HCT116 (cell line): ENCODE data around the gene FILIP1. TPM values are rescaled to one million over a fixed set of nuclear protein-coding genes. Genes with fewer than 3 reads are reported as not detected.

Source experiments
- ATAC-seq: fragments of 200-7000 bp; cut with Tn5 transposase; 2 replicates; pipeline ENCODE4 v1.9.1; 2020; ENCODE audit warnings: mild to moderate bottlenecking, moderate library complexity
- BruUV-seq: library from RNA; stranded (reverse); fragments of 400-500 nt; replicated peaks from 2 replicates; lab custom pipeline; 2021; lab: Mats Ljungman, UMichigan
- CTCF ChIA-PET: fragments of 300-600 bp; sonication (Branson Sonifier 250); formaldehyde crosslinking; loops from one replicate; lab custom pipeline; 2021; ENCODE audit warnings: antibody characterized with exemption; lab: Charles Lee
- POLR2A ChIA-PET: fragments of 300-600, 350-600 bp; sonication (Branson Sonifier 250); formaldehyde crosslinking; loops from one replicate; lab custom pipeline; 2021; ENCODE audit warnings: antibody characterized with exemption; lab: Charles Lee
- RAD21 ChIA-PET, 2 experiments: fragments of 300-600 bp; sonication (Branson Sonifier 250); formaldehyde crosslinking; loops; one replicate each; lab custom pipeline; 2023; ENCODE audit warnings: low total read pairs in 2 of 2; ENCODE audit not compliant: uncharacterized antibody in 2 of 2, unreplicated experiment in 2 of 2, low non-redundant PET in 1 of 2; lab: Charles Lee
- DNase-seq: peaks from one replicate; pipeline ENCODE4 v3.0.0-alpha.2; 2010; ENCODE audit warnings: low read depth, low spot score
- H2AFZ ChIP-seq: fragments of 200-600 bp; shearing (Covaris generic), sonication (generic); 2 replicates; pipeline ENCODE4 v1.6.1; 2017; ENCODE audit warnings: low read depth, mixed run types, mixed read lengths, antibody characterized with exemption, low read length; ENCODE audit not compliant: poor library complexity, severe bottlenecking
- H3K27ac ChIP-seq: 2 replicates; pipeline ENCODE4 v1.5.1; 2012; ENCODE audit warnings: low read depth, low read length
- H3K27me3 ChIP-seq: fragments of 200-600 bp; sonication (generic); 2 replicates; pipeline ENCODE4 v1.6.1; 2016; ENCODE audit warnings: mixed run types, low read length, mixed read lengths; ENCODE audit not compliant: insufficient read depth
- H3K36me3 ChIP-seq, 2 experiments: fragments of 200-500 bp in 1 of 2; fragments of 200-600 bp in 1 of 2; sonication (Bioruptor generic) in 1 of 2; sonication (generic) in 1 of 2; 2 replicates each; pipeline versions ENCODE4 v1.5.1 to v1.6.1; 2014 to 2016; ENCODE audit warnings: low read length in 2 of 2, inconsistent platforms in 1 of 2, mixed read lengths in 1 of 2, mixed run types in 1 of 2; ENCODE audit not compliant: insufficient read depth in 2 of 2, control insufficient read depth in 1 of 2
- H3K4me1 ChIP-seq, 2 experiments: fragments of 200-600 bp in 1 of 2; sonication (generic) in 1 of 2; 2 replicates each; pipeline versions ENCODE4 v1.5.1 to v1.6.1; 2012 to 2017; ENCODE audit warnings: low read length in 2 of 2, inconsistent platforms in 1 of 2, mild to moderate bottlenecking in 1 of 2, mixed read lengths in 1 of 2, mixed run types in 1 of 2, moderate library complexity in 1 of 2; ENCODE audit not compliant: insufficient read depth in 2 of 2, control insufficient read depth in 1 of 2
- H3K4me2 ChIP-seq: fragments of 200-600 bp; sonication (generic); 2 replicates; pipeline ENCODE4 v1.6.1; 2017; ENCODE audit warnings: mixed run types, low read length, mixed read lengths
- H3K4me3 ChIP-seq, 2 experiments: fragments of 200-600 bp in 1 of 2; sonication (generic) in 1 of 2; replicated peaks in 1 of 2; 2 replicates each; pipeline ENCODE4 v1.5.1; 2011 to 2016; ENCODE audit warnings: low read length in 2 of 2, control low read depth in 1 of 2, low read depth in 1 of 2, mild to moderate bottlenecking in 1 of 2, mixed read lengths in 1 of 2, mixed run types in 1 of 2
- H3K79me2 ChIP-seq: fragments of 200-600 bp; sonication (generic); 2 replicates; pipeline ENCODE4 v1.6.1; 2017; ENCODE audit warnings: mild to moderate bottlenecking, mixed run types, low read length, moderate library complexity, mixed read lengths; ENCODE audit not compliant: insufficient read depth
- H3K9ac ChIP-seq: fragments of 200-600 bp; sonication (generic); 2 replicates; pipeline ENCODE4 v1.6.1; 2016; ENCODE audit warnings: low read length, mixed read lengths
- H3K9me2 ChIP-seq: fragments of 200-600 bp; sonication (generic), shearing (Covaris generic); 2 replicates; pipeline ENCODE4 v1.6.1; 2017; ENCODE audit warnings: mixed run types, mild to moderate bottlenecking, moderate library complexity; ENCODE audit not compliant: insufficient read depth
- H3K9me3 ChIP-seq, 2 experiments: fragments of 200-500 bp in 1 of 2; fragments of 200-600 bp in 1 of 2; sonication (Bioruptor generic) in 1 of 2; sonication (generic) in 1 of 2; 2 replicates each; pipeline ENCODE4 v1.6.1; 2014 to 2017; ENCODE audit warnings: low read length in 2 of 2, mixed read lengths in 2 of 2, inconsistent platforms in 1 of 2, low read depth in 1 of 2, mild to moderate bottlenecking in 1 of 2, mixed run types in 1 of 2, moderate library complexity in 1 of 2; ENCODE audit not compliant: control insufficient read depth in 1 of 2, insufficient read depth in 1 of 2
- H4K20me1 ChIP-seq: fragments of 200-600 bp; sonication (generic), shearing (Covaris generic); 2 replicates; pipeline ENCODE4 v1.6.1; 2017; ENCODE audit warnings: mixed run types, mild to moderate bottlenecking, moderate library complexity; ENCODE audit not compliant: insufficient read depth
- CEBPB ChIP-seq: IDR thresholded peaks from 2 replicates; pipeline ENCODE4 v1.6.1; 2012; ENCODE audit warnings: low read depth
- EGR1 ChIP-seq: IDR thresholded peaks from 2 replicates; pipeline ENCODE4 v1.6.1; 2012; ENCODE audit warnings: low read depth
- EZH2 ChIP-seq: fragments of 200-600 bp; sonication (generic); IDR thresholded peaks from 2 replicates; pipeline ENCODE4 v1.6.1; 2017; ENCODE audit warnings: antibody characterized with exemption, mixed run types
- EZH2phosphoT487 ChIP-seq: fragments of 200-600 bp; IDR thresholded peaks from 2 replicates; pipeline ENCODE4 v1.6.1; 2018; ENCODE audit warnings: antibody characterized with exemption, borderline replicate concordance
- JUND ChIP-seq: IDR thresholded peaks from 2 replicates; pipeline ENCODE4 v1.6.1; 2012
- POLR2AphosphoS5 ChIP-seq: IDR thresholded peaks from 2 replicates; pipeline ENCODE4 v1.6.1; 2011; ENCODE audit warnings: mild to moderate bottlenecking, low read depth, low read length, moderate library complexity
- SP1 ChIP-seq: IDR thresholded peaks from 2 replicates; pipeline ENCODE4 v1.6.1; 2012; ENCODE audit warnings: low read depth
- YY1 ChIP-seq: IDR thresholded peaks from 2 replicates; pipeline ENCODE4 v1.6.1; 2011; ENCODE audit warnings: low read length, low read depth, moderate library complexity, mild to moderate bottlenecking; ENCODE audit not compliant: insufficient replicate concordance; ENCODE audit errors: extremely low read depth
- intact Hi-C: fragments of 100-400 bp; cut with micrococcal nuclease; formaldehyde crosslinking; loops from 2 replicates; pipeline ENCODE4 v1.10.0; 2022
- total RNA-seq: library from RNA; stranded (reverse); gene quantifications from one replicate; pipeline ENCODE4 v1.2.1, GENCODE V29; 2021; ENCODE audit not compliant: unreplicated experiment
- TF ChIP-seq, protein P1 (sequence below): IDR thresholded peaks from 2 replicates; pipeline ENCODE4 v1.6.1; 2011; ENCODE audit warnings: mild to moderate bottlenecking, low read length, moderate library complexity; ENCODE audit not compliant: insufficient replicate concordance; ENCODE audit errors: extremely low read depth
- TF ChIP-seq, protein P2 (sequence below), 3 experiments: fragments of 200-600 bp in 1 of 3; sonication (generic) in 1 of 3; IDR thresholded peaks in 2 of 3; conservative IDR thresholded peaks in 1 of 3; 2 replicates each; pipeline ENCODE4 v1.5.1; 2012 to 2017; ENCODE audit warnings: low read depth in 2 of 3, low read length in 2 of 3, antibody characterized with exemption in 1 of 3, borderline replicate concordance in 1 of 3, control low read depth in 1 of 3, mild to moderate bottlenecking in 1 of 3, mixed read lengths in 1 of 3, mixed run types in 1 of 3, moderate library complexity in 1 of 3; ENCODE audit not compliant: insufficient read depth in 1 of 3

Gene FILIP1
- total RNA-seq, 1 experiment from 2014 or later, result 0.05 TPM

DNA sequence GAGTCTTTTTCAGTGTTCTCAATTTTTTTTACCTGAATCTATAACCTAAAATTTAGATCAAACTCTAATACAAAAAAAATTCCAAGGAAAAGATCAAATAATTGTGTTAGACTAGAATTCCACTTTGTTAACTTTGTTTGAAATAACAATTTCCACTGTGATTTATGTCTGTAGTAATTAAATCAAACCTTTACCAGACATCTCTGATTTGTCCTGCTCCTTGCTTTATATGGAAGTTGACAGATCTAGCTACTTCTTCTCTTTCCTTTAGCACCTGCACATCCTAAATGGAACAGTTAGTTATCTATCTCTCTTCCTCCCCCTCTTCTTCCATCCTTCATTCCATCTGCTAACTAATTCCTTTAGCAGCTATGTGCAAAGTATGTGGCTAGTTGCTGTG, 109.5 kb downstream of the FILIP1 start:
- POLR2A ChIA-PET, result no interaction called here
- BruUV-seq, result no TSS peak
- intact Hi-C loops, result no loop called here

More for the DNA sequence above, 109.5 kb downstream of the FILIP1 start:
- H3K9me3 ChIP-seq, result no peaks in the 10 kb centered on the region
- no peaks in the 10 kb centered on the region for H3K79me2 ChIP-seq
- CTCF ChIA-PET, result no interaction called here
- RAD21 ChIA-PET, result no interaction called here
- H2AFZ ChIP-seq, result no peak overlapping the region
- DNase-seq, result no peak
- H3K36me3 ChIP-seq, result no peaks in the 10 kb centered on the region
- no peaks in the 10 kb centered on the region for H3K27me3 ChIP-seq
- H3K4me2 ChIP-seq, result no peak overlapping the region
- TF ChIP-seq EZH2phosphoT487, result no peak
- TF ChIP-seq, protein P1, sequence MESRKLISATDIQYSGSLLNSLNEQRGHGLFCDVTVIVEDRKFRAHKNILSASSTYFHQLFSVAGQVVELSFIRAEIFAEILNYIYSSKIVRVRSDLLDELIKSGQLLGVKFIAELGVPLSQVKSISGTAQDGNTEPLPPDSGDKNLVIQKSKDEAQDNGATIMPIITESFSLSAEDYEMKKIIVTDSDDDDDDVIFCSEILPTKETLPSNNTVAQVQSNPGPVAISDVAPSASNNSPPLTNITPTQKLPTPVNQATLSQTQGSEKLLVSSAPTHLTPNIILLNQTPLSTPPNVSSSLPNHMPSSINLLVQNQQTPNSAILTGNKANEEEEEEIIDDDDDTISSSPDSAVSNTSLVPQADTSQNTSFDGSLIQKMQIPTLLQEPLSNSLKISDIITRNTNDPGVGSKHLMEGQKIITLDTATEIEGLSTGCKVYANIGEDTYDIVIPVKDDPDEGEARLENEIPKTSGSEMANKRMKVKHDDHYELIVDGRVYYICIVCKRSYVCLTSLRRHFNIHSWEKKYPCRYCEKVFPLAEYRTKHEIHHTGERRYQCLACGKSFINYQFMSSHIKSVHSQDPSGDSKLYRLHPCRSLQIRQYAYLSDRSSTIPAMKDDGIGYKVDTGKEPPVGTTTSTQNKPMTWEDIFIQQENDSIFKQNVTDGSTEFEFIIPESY, result no peak
- no peak for TF ChIP-seq EGR1
- no peak for TF ChIP-seq CEBPB
- TF ChIP-seq EZH2, result no peak
- TF ChIP-seq POLR2AphosphoS5, result no peak
- TF ChIP-seq, protein P2, sequence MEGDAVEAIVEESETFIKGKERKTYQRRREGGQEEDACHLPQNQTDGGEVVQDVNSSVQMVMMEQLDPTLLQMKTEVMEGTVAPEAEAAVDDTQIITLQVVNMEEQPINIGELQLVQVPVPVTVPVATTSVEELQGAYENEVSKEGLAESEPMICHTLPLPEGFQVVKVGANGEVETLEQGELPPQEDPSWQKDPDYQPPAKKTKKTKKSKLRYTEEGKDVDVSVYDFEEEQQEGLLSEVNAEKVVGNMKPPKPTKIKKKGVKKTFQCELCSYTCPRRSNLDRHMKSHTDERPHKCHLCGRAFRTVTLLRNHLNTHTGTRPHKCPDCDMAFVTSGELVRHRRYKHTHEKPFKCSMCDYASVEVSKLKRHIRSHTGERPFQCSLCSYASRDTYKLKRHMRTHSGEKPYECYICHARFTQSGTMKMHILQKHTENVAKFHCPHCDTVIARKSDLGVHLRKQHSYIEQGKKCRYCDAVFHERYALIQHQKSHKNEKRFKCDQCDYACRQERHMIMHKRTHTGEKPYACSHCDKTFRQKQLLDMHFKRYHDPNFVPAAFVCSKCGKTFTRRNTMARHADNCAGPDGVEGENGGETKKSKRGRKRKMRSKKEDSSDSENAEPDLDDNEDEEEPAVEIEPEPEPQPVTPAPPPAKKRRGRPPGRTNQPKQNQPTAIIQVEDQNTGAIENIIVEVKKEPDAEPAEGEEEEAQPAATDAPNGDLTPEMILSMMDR (IDR thresholded peaks at IDR 0.05 in 2 of 3, conservative IDR thresholded peaks at IDR 0.05 in 1 of 3; ENCODE audit: borderline replicate concordance in 1 of 3, insufficient read depth in 1 of 3, low read depth in 2 of 3, low read length in 2 of 3), result no peak
- no peak for TF ChIP-seq JUND
- TF ChIP-seq SP1, result no peak
- no peak for TF ChIP-seq YY1
- no peaks in the 10 kb centered on the region for H3K4me1 ChIP-seq
- no peaks in the 10 kb centered on the region for H3K9me2 ChIP-seq
- ATAC-seq, result no peak
- no peaks in the 10 kb centered on the region for H4K20me1 ChIP-seq
- H3K9ac ChIP-seq, result no peak overlapping the region
- no peak overlapping the region for H3K4me3 ChIP-seq
- no peak overlapping the region for H3K27ac ChIP-seq
